ENCODE measurements around the gene ABI1.

The ABI1 gene

GRCh38 chr10:26839966-26840627, 20.7 kb downstream of the ABI1 start:
- intact Hi-C loops (cut with micrococcal nuclease) = no loop called here
- Mint-ChIP-seq H3K4me1 (ENCODE audit: low read depth) (peaks cover 56% of the 10 kb centered on the region), H3K9me3 (no peaks in the 10 kb centered on the region), H3K27ac (no peak overlapping the region), H3K36me3 (ENCODE audit: low read depth) (peaks cover 14% of the 10 kb centered on the region), H3K27me3 (no peaks in the 10 kb centered on the region), H3K4me3 (no peak overlapping the region)

DNA sequence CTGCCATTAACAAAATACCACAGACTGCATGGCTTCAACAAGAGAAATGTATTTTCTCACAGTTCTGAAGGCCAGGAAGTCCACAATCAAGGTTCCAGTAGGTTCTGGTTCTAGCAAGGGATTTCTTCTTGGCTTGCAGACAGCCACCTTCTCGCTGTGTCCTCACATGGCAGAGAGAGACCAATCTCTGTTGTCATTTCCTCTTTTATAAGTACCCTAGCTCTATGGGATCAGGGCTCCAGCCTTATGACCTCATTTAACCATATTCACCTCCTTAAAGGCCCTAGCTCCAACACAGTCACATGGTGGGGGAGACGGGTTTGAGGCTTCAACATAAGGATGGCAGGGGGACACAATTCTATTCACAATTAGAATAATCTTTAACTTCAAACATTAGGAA, 23.6 kb downstream of the ABI1 start:
- Mint-ChIP-seq H3K4me3 (no peak overlapping the region), H3K36me3 (ENCODE audit: low read depth) (peaks cover 33% of the 10 kb centered on the region), H3K9me3 (no peaks in the 10 kb centered on the region), H3K4me1 (ENCODE audit: low read depth) (peaks cover 66% of the 10 kb centered on the region), H3K27ac (no peak overlapping the region), H3K27me3 (no peaks in the 10 kb centered on the region)
- intact Hi-C loops (cut with micrococcal nuclease) = no loop called here

- H3K27me3 Mint-ChIP-seq = no peaks in the 10 kb centered on the region
- intact Hi-C loops (cut with micrococcal nuclease) = no loop called here
- H3K4me1 Mint-ChIP-seq (ENCODE audit: low read depth) = peaks cover 70% of the 10 kb centered on the region
- no peak overlapping the region for H3K27ac Mint-ChIP-seq
- no peak overlapping the region for H3K4me3 Mint-ChIP-seq
- peaks cover 38% of the 10 kb centered on the region for H3K36me3 Mint-ChIP-seq (ENCODE audit: low read depth)
- H3K9me3 Mint-ChIP-seq = no peaks in the 10 kb centered on the region
Measured at GRCh38 chr10:26835025-26835424, 25.7 kb downstream of the ABI1 start.

DNA sequence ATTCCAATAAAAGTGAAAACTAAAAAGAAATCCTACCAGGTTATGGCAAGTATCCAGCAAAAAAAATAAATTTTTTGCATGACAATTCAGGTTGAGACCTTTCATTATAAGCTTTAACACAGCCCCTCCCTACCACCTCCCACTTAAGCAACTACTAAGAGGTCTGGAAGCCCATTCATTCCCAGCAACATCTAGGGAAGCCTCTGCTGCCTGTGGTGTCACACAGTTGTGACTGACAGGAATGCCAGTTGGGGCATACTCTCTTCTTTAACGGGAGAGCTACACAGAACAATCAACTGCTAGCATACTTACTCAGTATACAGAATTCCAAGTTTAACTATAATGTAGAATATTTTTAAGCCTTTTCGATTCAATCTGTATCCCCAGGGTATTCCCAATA, 27.8 kb downstream of the ABI1 start:
- Mint-ChIP-seq H3K4me3 (no peak overlapping the region), H3K27ac (no peak overlapping the region), H3K27me3 (no peaks in the 10 kb centered on the region), H3K9me3 (no peaks in the 10 kb centered on the region), H3K4me1 (ENCODE audit: low read depth) (peaks cover 55% of the 10 kb centered on the region), H3K36me3 (ENCODE audit: low read depth) (peaks cover 27% of the 10 kb centered on the region)
- intact Hi-C loops (cut with micrococcal nuclease) = no loop called here

DNA sequence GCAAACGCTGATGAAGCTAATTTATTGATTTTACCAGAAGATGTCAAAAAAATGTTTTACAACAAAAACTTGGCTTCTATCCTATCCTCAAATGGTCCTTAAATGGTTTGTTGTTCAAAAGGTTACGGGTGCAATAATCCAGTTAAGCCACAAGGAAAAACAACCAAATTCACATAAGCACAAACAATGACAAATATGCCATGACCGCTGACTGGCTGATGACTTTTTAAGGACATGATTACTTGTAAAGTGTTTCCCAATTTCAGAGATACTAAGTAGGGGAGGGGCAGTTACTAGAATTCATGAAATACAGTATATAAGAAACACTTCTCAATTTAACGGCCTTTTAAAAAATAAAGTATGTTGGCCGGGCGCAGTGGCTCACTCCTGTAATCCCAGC, 28.8 kb downstream of the ABI1 start:
- intact Hi-C loops (cut with micrococcal nuclease) = no loop called here
- H3K36me3 Mint-ChIP-seq (ENCODE audit: low read depth) = peaks cover 27% of the 10 kb centered on the region
- no peak overlapping the region for H3K4me3 Mint-ChIP-seq
- no peaks in the 10 kb centered on the region for H3K27me3 Mint-ChIP-seq
- peaks cover 50% of the 10 kb centered on the region for H3K4me1 Mint-ChIP-seq (ENCODE audit: low read depth)
- H3K27ac Mint-ChIP-seq = no peak overlapping the region
- H3K9me3 Mint-ChIP-seq = no peaks in the 10 kb centered on the region

DNA sequence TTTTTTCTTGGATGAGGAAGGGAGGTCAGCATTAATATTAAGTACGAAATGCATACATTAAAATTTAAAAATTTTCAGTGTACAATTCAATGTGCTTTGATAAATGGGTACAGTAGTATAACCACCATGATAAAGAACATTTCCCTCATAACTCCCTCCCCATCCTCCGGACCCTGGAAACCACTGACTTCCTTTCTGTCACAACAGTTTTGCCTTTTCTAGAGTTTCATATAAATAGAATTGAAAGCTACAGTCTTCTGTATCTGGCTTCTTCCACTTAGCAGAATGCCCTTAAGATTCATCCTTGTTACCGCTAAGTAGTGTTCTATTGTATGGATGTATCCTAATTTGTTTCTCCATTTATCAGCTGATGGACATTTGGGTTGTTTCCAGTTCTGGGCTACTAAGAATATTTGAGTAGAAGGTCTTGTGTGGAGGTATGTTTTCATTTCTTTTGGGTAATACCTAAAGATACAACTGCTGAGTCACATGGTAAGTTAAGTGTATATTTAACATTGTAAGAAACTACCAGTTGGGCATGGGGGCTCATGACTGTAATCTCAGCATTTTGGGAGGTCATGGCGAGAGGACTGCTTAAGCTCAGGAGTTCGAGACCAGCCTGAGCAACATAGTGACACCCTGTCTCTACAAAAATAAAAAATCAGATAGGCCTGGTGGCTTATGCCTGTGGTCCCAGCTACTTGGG, 30.8 kb downstream of the ABI1 start:
- no peaks in the 10 kb centered on the region for H3K27me3 Mint-ChIP-seq
- H3K36me3 Mint-ChIP-seq (ENCODE audit: low read depth) = peaks cover 24% of the 10 kb centered on the region
- peaks cover 52% of the 10 kb centered on the region for H3K4me1 Mint-ChIP-seq (ENCODE audit: low read depth)
- H3K27ac Mint-ChIP-seq = no peak overlapping the region
- no peak overlapping the region for H3K4me3 Mint-ChIP-seq
- H3K9me3 Mint-ChIP-seq = no peaks in the 10 kb centered on the region
- intact Hi-C loops (cut with micrococcal nuclease) = no loop called here

- intact Hi-C loops (cut with micrococcal nuclease) = no loop called here
- Mint-ChIP-seq H3K4me1 (ENCODE audit: low read depth) (peaks cover 27% of the 10 kb centered on the region), H3K36me3 (ENCODE audit: low read depth) (peaks cover 29% of the 10 kb centered on the region), H3K9me3 (no peaks in the 10 kb centered on the region), H3K4me3 (no peak overlapping the region), H3K27me3 (no peaks in the 10 kb centered on the region), H3K27ac (no peak overlapping the region)
Measured at GRCh38 chr10:26824015-26824690, 36.6 kb downstream of the ABI1 start.

DNA sequence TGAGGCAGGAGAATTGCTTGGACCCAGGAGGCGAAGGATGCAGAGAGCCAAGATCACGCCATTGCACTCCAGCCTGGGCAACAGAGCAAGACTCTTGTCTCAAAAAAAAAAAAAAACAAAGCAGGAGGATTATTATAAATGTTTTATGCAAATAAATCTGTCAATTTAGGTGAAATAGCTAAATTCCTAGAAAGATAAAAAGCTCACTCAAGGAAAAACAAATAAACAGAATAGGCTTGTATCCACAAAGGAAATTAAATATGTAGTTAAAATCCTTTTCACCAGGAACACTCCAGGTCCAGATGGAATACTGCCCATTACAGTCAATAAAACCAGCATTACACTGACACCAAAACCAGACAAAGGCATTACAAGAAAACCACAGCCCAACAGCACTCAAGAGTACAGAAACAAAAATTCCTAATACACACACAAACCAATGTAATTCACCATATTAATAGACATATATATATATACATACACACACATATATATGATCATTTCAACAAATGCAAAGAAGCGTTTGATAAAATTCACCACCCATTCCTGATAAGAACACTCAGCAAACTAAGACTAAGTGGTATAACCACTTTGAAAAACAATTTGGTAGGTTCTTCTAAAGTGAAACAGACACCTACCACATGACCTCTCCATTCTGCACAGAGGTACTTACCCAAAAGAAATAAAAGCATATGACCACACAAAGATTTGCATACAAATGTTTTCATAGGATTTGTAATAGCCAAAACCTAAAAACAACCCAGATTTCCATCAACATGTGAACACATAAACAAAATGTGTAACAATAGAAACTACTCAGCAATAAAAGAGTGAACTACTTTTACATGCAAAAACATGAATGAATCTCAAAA, 38.8 kb downstream of the ABI1 start:
- H3K4me3 Mint-ChIP-seq = no peak overlapping the region
- H3K27me3 Mint-ChIP-seq = no peaks in the 10 kb centered on the region
- peaks cover 27% of the 10 kb centered on the region for H3K4me1 Mint-ChIP-seq (ENCODE audit: low read depth)
- no peak overlapping the region for H3K27ac Mint-ChIP-seq
- intact Hi-C loops (cut with micrococcal nuclease) = no loop called here
- H3K9me3 Mint-ChIP-seq = no peaks in the 10 kb centered on the region
- peaks cover 43% of the 10 kb centered on the region for H3K36me3 Mint-ChIP-seq (ENCODE audit: low read depth)

DNA sequence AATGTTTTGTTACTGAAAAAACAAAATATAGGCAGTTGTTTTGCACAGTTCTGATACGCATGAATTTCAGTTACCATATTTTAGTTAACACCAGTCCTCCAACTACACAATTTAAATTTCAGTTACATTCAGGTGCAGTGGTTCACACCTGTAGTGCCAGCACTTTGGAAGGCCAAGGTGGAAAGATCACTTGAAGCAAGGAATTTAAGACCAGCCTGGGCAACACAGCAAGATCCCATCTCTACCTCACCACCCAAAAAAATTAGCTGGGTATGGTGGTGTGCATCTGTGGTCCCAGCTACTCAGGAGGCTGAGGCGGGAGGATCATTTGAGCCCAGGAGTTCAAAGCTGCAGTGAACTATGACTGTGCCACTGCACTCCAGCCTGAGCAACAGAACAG, 45.3 kb downstream of the ABI1 start:
- intact Hi-C loops (cut with micrococcal nuclease) = no loop called here
- Mint-ChIP-seq H3K4me3 (no peak overlapping the region), H3K36me3 (ENCODE audit: low read depth) (peaks cover 25% of the 10 kb centered on the region), H3K4me1 (ENCODE audit: low read depth) (peaks cover 20% of the 10 kb centered on the region), H3K27ac (no peak overlapping the region), H3K9me3 (no peaks in the 10 kb centered on the region), H3K27me3 (no peaks in the 10 kb centered on the region)

DNA sequence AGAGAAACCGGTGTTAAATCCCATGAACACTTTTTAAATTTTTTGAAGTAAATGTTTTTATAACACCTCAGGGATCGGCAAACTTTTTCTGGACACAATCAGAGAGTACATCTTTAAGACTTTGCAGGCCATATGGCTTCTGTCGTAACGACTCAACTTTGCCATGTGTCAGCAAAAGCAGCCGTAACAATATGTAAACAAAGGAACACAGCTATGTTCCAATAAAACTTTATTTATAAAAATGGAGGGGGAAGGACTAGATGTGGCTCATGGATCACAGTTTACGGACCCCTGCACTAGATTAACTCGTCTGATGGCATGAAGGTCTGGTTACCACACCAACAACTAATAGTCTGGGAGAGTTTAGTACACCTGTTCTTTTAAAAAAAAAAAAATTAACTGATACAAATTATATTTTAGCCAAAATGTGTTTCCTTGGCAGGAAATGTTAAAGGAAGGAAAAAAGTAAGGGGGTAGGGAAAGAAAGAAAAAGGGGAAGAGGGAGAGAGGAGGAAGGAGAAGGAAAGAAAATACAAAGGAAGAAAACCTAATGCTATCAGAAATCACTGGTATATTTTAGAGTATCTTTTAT, 50.2 kb downstream of the ABI1 start:
- H3K27me3 Mint-ChIP-seq = no peaks in the 10 kb centered on the region

GRCh38 chr10:26809973-26810372, 50.8 kb downstream of the ABI1 start:
- Mint-ChIP-seq H3K9me3 (no peaks in the 10 kb centered on the region), H3K27me3 (no peaks in the 10 kb centered on the region), H3K27ac (no peak overlapping the region), H3K36me3 (ENCODE audit: low read depth) (peaks cover 41% of the 10 kb centered on the region), H3K4me1 (ENCODE audit: low read depth) (peaks cover 28% of the 10 kb centered on the region), H3K4me3 (no peak overlapping the region)
- intact Hi-C loops (cut with micrococcal nuclease) = loop anchor here (5.0 kb wide), 1 partner anchor 37 kb away; no protein-coding TSS in a partner anchor

More for the DNA sequence above, 50.2 kb downstream of the ABI1 start:
- H3K4me3 Mint-ChIP-seq = no peak overlapping the region
- peaks cover 26% of the 10 kb centered on the region for H3K4me1 Mint-ChIP-seq (ENCODE audit: low read depth)
- H3K36me3 Mint-ChIP-seq (ENCODE audit: low read depth) = peaks cover 41% of the 10 kb centered on the region
- H3K27ac Mint-ChIP-seq = no peak overlapping the region
- intact Hi-C loops (cut with micrococcal nuclease) = loop anchor here (5.0 kb wide), 1 partner anchor 37 kb away; no protein-coding TSS in a partner anchor
- H3K9me3 Mint-ChIP-seq = no peaks in the 10 kb centered on the region

DNA sequence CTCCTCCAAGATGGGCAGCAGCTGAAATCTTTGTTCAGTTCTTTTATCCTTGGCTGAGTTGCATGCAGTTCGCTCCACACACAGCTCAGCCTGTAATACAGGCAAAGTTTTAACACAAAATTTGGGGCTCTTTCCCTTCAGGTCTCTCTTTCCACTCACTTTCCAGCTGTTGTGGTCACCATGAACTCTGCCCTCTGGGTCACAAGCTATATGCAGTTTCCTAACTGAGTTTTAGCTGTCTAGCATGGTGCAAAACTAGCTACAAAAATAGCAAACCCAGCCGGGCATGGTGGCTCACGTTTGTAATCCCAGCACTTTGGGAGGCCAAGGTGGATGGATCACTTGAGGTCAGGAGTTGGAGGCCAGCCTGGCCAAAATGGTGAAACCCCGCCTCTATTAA, 53.2 kb downstream of the ABI1 start:
- intact Hi-C loops (cut with micrococcal nuclease) = no loop called here
- Mint-ChIP-seq H3K9me3 (no peaks in the 10 kb centered on the region), H3K4me1 (ENCODE audit: low read depth) (peaks cover 35% of the 10 kb centered on the region), H3K27me3 (no peaks in the 10 kb centered on the region), H3K4me3 (no peak overlapping the region), H3K36me3 (ENCODE audit: low read depth) (peaks cover 32% of the 10 kb centered on the region), H3K27ac (no peak overlapping the region)

GRCh38 chr10:26806557-26806956, 54.2 kb downstream of the ABI1 start:
- Mint-ChIP-seq H3K27me3 (no peaks in the 10 kb centered on the region), H3K27ac (no peak overlapping the region)
- intact Hi-C loops (cut with micrococcal nuclease) = no loop called here

More at GRCh38 chr10:26806557-26806956, 54.2 kb downstream of the ABI1 start:
- no peaks in the 10 kb centered on the region for H3K9me3 Mint-ChIP-seq
- peaks cover 32% of the 10 kb centered on the region for H3K36me3 Mint-ChIP-seq (ENCODE audit: low read depth)
- no peak overlapping the region for H3K4me3 Mint-ChIP-seq
- H3K4me1 Mint-ChIP-seq (ENCODE audit: low read depth) = peaks cover 30% of the 10 kb centered on the region
